Gastroesophageal sphincter (tissue), 3 donors: ENCODE data around the gene NGEF.

Experiments used
- EP300 ChIP-seq: sonication (generic); formaldehyde crosslinking; IDR thresholded peaks from one replicate; pipeline ENCODE4 v1.6.1; 2017; ENCODE audit warnings: antibody characterized with exemption, mild to moderate bottlenecking
- POLR2A ChIP-seq, 2 donors: fragments of 450-650 bp; IDR thresholded peaks; one replicate each; pipeline ENCODE4 v1.6.1; 2017; ENCODE audit warnings: antibody characterized with exemption in 2 of 2, mild to moderate bottlenecking in 2 of 2, moderate library complexity in 1 of 2
- POLR2AphosphoS5 ChIP-seq: sonication (generic); formaldehyde crosslinking; IDR thresholded peaks from one replicate; pipeline ENCODE4 v1.6.1; 2017; ENCODE audit warnings: antibody characterized with exemption
- TF ChIP-seq, protein P1 (sequence below), 4 experiments: fragments of 200-600 bp in 2 of 4; fragments of 450-650 bp in 2 of 4; sonication (generic) in 1 of 4; IDR thresholded peaks; one replicate each; pipeline ENCODE4 v1.5.1; 2017 to 2019; ENCODE audit warnings: antibody characterized with exemption in 4 of 4, mild to moderate bottlenecking in 2 of 4, moderate library complexity in 2 of 4

DNA sequence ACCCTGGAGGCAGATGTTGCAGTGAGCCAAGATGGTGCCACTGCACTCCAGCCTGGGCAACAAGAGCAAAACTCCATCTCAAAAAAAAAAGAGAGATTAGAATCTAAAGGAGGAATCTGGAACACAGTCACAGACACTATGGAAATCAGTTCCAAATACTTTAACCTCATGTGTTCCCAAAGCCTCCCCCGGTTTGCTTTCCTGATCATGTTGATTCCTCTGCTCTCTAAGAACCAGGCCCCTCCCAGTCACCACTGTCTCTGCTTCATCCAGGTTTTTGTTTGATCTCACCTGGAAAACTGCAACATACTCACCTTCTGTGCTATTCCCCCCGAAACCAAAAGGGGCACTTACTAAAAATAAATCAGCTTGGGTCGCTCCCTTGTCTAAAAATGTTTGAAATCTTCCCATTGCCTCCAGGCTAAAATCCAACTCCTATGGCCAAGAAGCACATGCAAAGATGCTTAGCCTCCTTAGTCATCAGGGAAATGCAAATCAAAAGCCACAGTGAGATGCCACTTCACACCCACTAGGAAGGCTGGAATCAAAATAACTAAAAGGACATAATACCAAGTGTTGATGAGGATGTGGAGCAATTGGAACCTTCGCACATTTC, 13.2 kb upstream of the NGEF start:
- TF ChIP-seq POLR2AphosphoS5 (no peak), POLR2A (IDR thresholded peaks at IDR 0.05) (no peak), EP300 (no peak)
- TF ChIP-seq, protein P1, sequence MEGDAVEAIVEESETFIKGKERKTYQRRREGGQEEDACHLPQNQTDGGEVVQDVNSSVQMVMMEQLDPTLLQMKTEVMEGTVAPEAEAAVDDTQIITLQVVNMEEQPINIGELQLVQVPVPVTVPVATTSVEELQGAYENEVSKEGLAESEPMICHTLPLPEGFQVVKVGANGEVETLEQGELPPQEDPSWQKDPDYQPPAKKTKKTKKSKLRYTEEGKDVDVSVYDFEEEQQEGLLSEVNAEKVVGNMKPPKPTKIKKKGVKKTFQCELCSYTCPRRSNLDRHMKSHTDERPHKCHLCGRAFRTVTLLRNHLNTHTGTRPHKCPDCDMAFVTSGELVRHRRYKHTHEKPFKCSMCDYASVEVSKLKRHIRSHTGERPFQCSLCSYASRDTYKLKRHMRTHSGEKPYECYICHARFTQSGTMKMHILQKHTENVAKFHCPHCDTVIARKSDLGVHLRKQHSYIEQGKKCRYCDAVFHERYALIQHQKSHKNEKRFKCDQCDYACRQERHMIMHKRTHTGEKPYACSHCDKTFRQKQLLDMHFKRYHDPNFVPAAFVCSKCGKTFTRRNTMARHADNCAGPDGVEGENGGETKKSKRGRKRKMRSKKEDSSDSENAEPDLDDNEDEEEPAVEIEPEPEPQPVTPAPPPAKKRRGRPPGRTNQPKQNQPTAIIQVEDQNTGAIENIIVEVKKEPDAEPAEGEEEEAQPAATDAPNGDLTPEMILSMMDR (IDR thresholded peaks at IDR 0.05): no peak
